SK-N-SH (cell line): ENCODE measurements around the gene PODXL2. TPM values are rescaled to one million over a fixed set of nuclear protein-coding genes. Genes with fewer than 3 reads are reported as not detected.

Source experiments
- CTCF ChIA-PET: fragments of 300-600, 350-600 bp; formaldehyde crosslinking; extraction: SDS; loops from one replicate; lab custom pipeline; 2021; lab: Yijun Ruan, JAX
- POLR2A ChIA-PET: fragments of 350-600 bp; sonication (Branson Sonifier 250); formaldehyde crosslinking; extraction: SDS; loops from one replicate; lab custom pipeline; 2020; ENCODE audit warnings: antibody characterized with exemption, inconsistent platforms; lab: Yijun Ruan, JAX
- DNase-seq: peaks from one replicate; pipeline ENCODE4 v3.0.0; 2012
- H2AFZ ChIP-seq: fragments of 200-600 bp; sonication (generic); 2 replicates; pipeline ENCODE4 v1.8.1; 2016; ENCODE audit warnings: antibody characterized with exemption, mild to moderate bottlenecking, low read depth
- H3F3A ChIP-seq: fragments of 200-600 bp; sonication (generic); replicated peaks from 2 replicates; pipeline ENCODE3; 2016; ENCODE audit warnings: antibody characterized with exemption, mild to moderate bottlenecking; ENCODE audit not compliant: insufficient read depth
- H3K27ac ChIP-seq, 2 experiments: fragments of 200-500 bp in 1 of 2; fragments of 200-600 bp in 1 of 2; sonication (Bioruptor generic) in 1 of 2; sonication (generic), shearing (Covaris generic) in 1 of 2; 2 replicates each; pipeline versions ENCODE4 v1.5.1 to v1.6.1; 2014 to 2016; ENCODE audit warnings: low read depth in 2 of 2, inconsistent platforms in 1 of 2, low read length in 1 of 2, mild to moderate bottlenecking in 1 of 2, mixed read lengths in 1 of 2
- H3K27me3 ChIP-seq: fragments of 200-600 bp; sonication (generic), shearing (Covaris generic); 2 replicates; pipeline ENCODE4 v1.6.1; 2016; ENCODE audit warnings: mixed run types; ENCODE audit not compliant: insufficient read depth
- H3K36me3 ChIP-seq, 2 experiments: fragments of 200-500 bp in 1 of 2; fragments of 200-600 bp in 1 of 2; sonication (Bioruptor generic) in 1 of 2; sonication (generic) in 1 of 2; replicated peaks in 1 of 2; 2 replicates each; pipeline versions ENCODE3 to v1.5.1; 2014 to 2016; ENCODE audit warnings: low read length in 1 of 2, mild to moderate bottlenecking in 1 of 2; ENCODE audit not compliant: insufficient read depth in 2 of 2, control insufficient read depth in 1 of 2
- H3K4me1 ChIP-seq, 2 experiments: fragments of 200-500 bp in 1 of 2; fragments of 200-600 bp in 1 of 2; sonication (Bioruptor generic) in 1 of 2; sonication (generic), shearing (Covaris generic) in 1 of 2; 2 replicates each; pipeline versions ENCODE4 v1.5.1 to v1.6.1; 2014 to 2016; ENCODE audit warnings: low read depth in 1 of 2, low read length in 1 of 2, mixed run types in 1 of 2; ENCODE audit not compliant: insufficient read depth in 2 of 2, control insufficient read depth in 1 of 2
- H3K4me2 ChIP-seq: fragments of 200-600 bp; sonication (generic), shearing (Covaris generic); 2 replicates; pipeline ENCODE4 v1.6.1; 2017; ENCODE audit warnings: mixed run types
- H3K4me3 ChIP-seq, 2 experiments: fragments of 200-500 bp in 1 of 2; fragments of 200-600 bp in 1 of 2; sonication (Bioruptor generic) in 1 of 2; sonication (generic), shearing (Covaris generic) in 1 of 2; 2 replicates each; pipeline versions ENCODE4 v1.5.1 to v1.8.1; 2014 to 2016; ENCODE audit warnings: low read depth in 2 of 2, inconsistent platforms in 1 of 2, low read length in 1 of 2, mild to moderate bottlenecking in 1 of 2, mixed read lengths in 1 of 2, moderate library complexity in 1 of 2
- H3K79me2 ChIP-seq: fragments of 200-600 bp; sonication (generic); 2 replicates; pipeline ENCODE4 v1.8.1; 2017; ENCODE audit warnings: mild to moderate bottlenecking; ENCODE audit not compliant: insufficient read depth
- H3K9ac ChIP-seq: fragments of 200-600 bp; sonication (generic); 2 replicates; pipeline ENCODE4 v1.6.1; 2017; ENCODE audit warnings: mixed run types
- H3K9me2 ChIP-seq: fragments of 200-600 bp; sonication (generic); 2 replicates; pipeline ENCODE4 v1.6.1; 2017; ENCODE audit warnings: mixed run types
- H3K9me3 ChIP-seq: fragments of 200-600 bp; sonication (generic); 2 replicates; pipeline ENCODE4 v1.6.1; 2017; ENCODE audit warnings: mixed run types, mild to moderate bottlenecking, moderate library complexity
- H4K20me1 ChIP-seq: fragments of 200-600 bp; sonication (generic); 2 replicates; pipeline ENCODE4 v1.6.1; 2017; ENCODE audit warnings: mild to moderate bottlenecking, mixed run types; ENCODE audit not compliant: insufficient read depth
- CTCF ChIP-seq: fragments of 200-600 bp; sonication (generic); IDR thresholded peaks from 2 replicates; pipeline ENCODE4 v1.6.1; 2017; ENCODE audit warnings: antibody characterized with exemption, mild to moderate bottlenecking, moderate library complexity
- EP300 ChIP-seq, 2 experiments: IDR thresholded peaks; 2 replicates each; pipeline versions ENCODE4 v1.4.0 to v1.6.1; 2012; ENCODE audit warnings: borderline replicate concordance in 1 of 2, low read depth in 1 of 2, low read length in 1 of 2
- FOSL2 ChIP-seq: IDR thresholded peaks from 2 replicates; pipeline ENCODE4 v1.4.0; 2012; ENCODE audit warnings: low read depth, mild to moderate bottlenecking, moderate library complexity, borderline replicate concordance
- FOXJ3 ChIP-seq: sonication (generic); formaldehyde crosslinking; IDR thresholded peaks from 2 replicates; pipeline ENCODE4 v1.5.1; 2020; ENCODE audit warnings: mild to moderate bottlenecking, missing genetic modification reagents
- FOXM1 ChIP-seq: IDR thresholded peaks from 2 replicates; pipeline ENCODE4 v1.4.0; 2012; ENCODE audit warnings: low read depth, mild to moderate bottlenecking
- GATA2 ChIP-seq: sonication (generic); formaldehyde crosslinking; IDR thresholded peaks from 2 replicates; pipeline ENCODE4 v1.5.0; 2020; ENCODE audit warnings: mild to moderate bottlenecking, missing genetic modification reagents
- JUND ChIP-seq: IDR thresholded peaks from 2 replicates; pipeline ENCODE4 v1.4.0; 2012
- MAX ChIP-seq: IDR thresholded peaks from 2 replicates; pipeline ENCODE4 v1.4.0; 2012; ENCODE audit warnings: low read depth
- NFIC ChIP-seq: IDR thresholded peaks from 2 replicates; pipeline ENCODE4 v1.4.0; 2012; ENCODE audit warnings: borderline replicate concordance
- PBX3 ChIP-seq: IDR thresholded peaks from 2 replicates; pipeline ENCODE4; 2012
- REST ChIP-seq: IDR thresholded peaks from 2 replicates; pipeline ENCODE4 v1.6.1; 2012; ENCODE audit warnings: mild to moderate bottlenecking, low read depth, low read length, moderate library complexity
- SIN3A ChIP-seq: IDR thresholded peaks from 2 replicates; pipeline ENCODE4 v1.6.1; 2012; ENCODE audit warnings: low read depth, mild to moderate bottlenecking, low read length, moderate library complexity, borderline replicate concordance
- TAF1 ChIP-seq: IDR thresholded peaks from 2 replicates; pipeline ENCODE4 v1.6.1; 2012; ENCODE audit warnings: low read depth, mild to moderate bottlenecking, low read length, moderate library complexity, borderline replicate concordance
- USF1 ChIP-seq: IDR thresholded peaks from 2 replicates; pipeline ENCODE4 v1.4.0; 2012; ENCODE audit warnings: low read depth, borderline replicate concordance
- ZBTB33 ChIP-seq: IDR thresholded peaks from 2 replicates; pipeline ENCODE4 v1.4.0; 2012; ENCODE audit warnings: low read depth, borderline replicate concordance
- WGBS: methylation state at CpG from one replicate; pipeline ENCODE4 v1.1.6; 2017; ENCODE audit warnings: low lambda C conversion rate; 5-methylcytosine and 5-hydroxymethylcytosine counted together
- polyA plus RNA-seq, 3 experiments: library from polyadenylated mRNA; depleted of rRNA; stranded (reverse); fragments of >200 nt; gene quantifications; 2 replicates each; pipeline ENCODE4 v1.2.3, GENCODE V29; 2012

The PODXL2 gene
- polyA plus RNA-seq, 1 of the 3 experiments (the other 2 are of a cell fraction) = 27.5 TPM

- no peak overlapping the region for H3K4me2 ChIP-seq
- CTCF ChIA-PET = interaction anchor here (0.7 to 2.9 kb wide), 3 partner anchors 8 to 23 kb away, joined by 3 to 10 read pairs (median 5); no protein-coding TSS in a partner anchor
- H3K27me3 ChIP-seq = no peaks in the 10 kb centered on the region
- H3K4me3 ChIP-seq = no peak overlapping the region
- no peaks in the 10 kb centered on the region for H3K9me2 ChIP-seq
- H3K27ac ChIP-seq = no peak overlapping the region; a peak in 1 of 4 replicates
- H3K79me2 ChIP-seq = no peaks in the 10 kb centered on the region
- peaks cover 5% of the 10 kb centered on the region for H3F3A ChIP-seq
- H3K36me3 ChIP-seq = peaks cover 0 to 12% of the 10 kb centered on the region in 2 experiments
- H4K20me1 ChIP-seq = no peaks in the 10 kb centered on the region
- H2AFZ ChIP-seq = no peak overlapping the region
- no peak for DNase-seq
- TF ChIP-seq GATA2 (CRISPR knock-in tag) (no peak), EP300 (IDR thresholded peaks at IDR 0.05; ENCODE audit: borderline replicate concordance in 1 of 2, low read depth in 1 of 2, low read length in 1 of 2) (no peak), PBX3 (no peak), FOXM1 (no peak), REST (no peak), NFIC (no peak), SIN3A (no peak), FOXJ3 (CRISPR knock-in tag) (no peak), JUND (no peak), MAX (no peak), TAF1 (no peak), USF1 (no peak), CTCF (no peak), ZBTB33 (no peak), FOSL2 (no peak)
- H3K4me1 ChIP-seq = peaks cover 0 to 8% of the 10 kb centered on the region in 2 experiments; a peak in 1 of 4 replicates
- H3K9me3 ChIP-seq = no peaks in the 10 kb centered on the region
- WGBS = 96% methylated on average over 3 of the region's 10 CpGs
- POLR2A ChIA-PET = no interaction called here
- H3K9ac ChIP-seq = no peak overlapping the region
Observed at GRCh38 chr3:127660621-127661251, 31.8 kb downstream of the PODXL2 start.
